ENCODE data around the gene ASB2. TPM values are rescaled to one million over a fixed set of nuclear protein-coding genes. Genes with fewer than 3 reads are reported as not detected.

ASB2 gene
- total RNA-seq, 1 donor from 2014 or later = 251 TPM

- peaks cover 5% of the 10 kb centered on the region for H3K9me3 ChIP-seq (replicated peaks)
- TF ChIP-seq CTCF (IDR thresholded peaks at IDR 0.05; ENCODE audit: borderline replicate concordance) = no peak
- H3K36me3 ChIP-seq = no peaks in the 10 kb centered on the region
- H3K4me3 ChIP-seq = no peak overlapping the region
- H3K27ac ChIP-seq (replicated peaks) = no peak overlapping the region
- no peaks in the 10 kb centered on the region for H3K4me1 ChIP-seq
- DNase-seq = no peak
- H3K27me3 ChIP-seq (ENCODE audit: low read depth) = no peaks in the 10 kb centered on the region
- intact Hi-C loops (cut with micrococcal nuclease) = no loop called here
Observed at GRCh38 chr14:93915800-93916199, 60.6 kb downstream of the ASB2 start.

DNA sequence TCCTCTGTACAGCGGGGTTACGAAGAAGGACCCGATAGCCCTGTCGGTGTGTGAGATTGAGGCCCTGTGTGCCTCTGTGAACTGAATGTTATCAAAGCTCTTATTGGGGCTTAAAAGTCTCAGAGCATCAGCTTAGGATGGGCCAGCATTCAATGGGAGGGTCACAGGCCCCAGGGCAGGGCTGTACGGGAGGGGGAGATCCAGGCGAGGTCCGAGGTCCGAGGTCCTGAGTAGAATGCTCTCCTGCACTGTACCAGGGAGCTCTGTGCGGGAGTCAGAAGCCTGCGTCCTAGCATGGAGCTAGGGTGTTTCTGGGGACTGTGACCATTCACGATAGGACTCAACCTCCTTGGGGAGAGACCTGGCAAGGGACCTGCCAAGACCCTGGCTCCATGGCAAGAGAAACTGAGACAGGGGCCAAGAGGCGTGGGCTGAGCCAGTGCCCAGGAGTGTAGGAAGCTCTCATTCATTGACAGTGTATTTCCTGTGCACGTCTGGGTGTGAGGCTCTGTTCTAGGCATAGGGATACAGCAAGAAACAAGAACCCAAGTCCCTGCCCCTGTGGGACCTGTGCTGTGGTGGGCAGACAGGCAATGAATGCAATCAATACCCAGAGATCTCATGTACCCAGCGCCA is 61.2 kb downstream of the ASB2 start:
- Histone ChIP-seq H3K4me1 (no peaks in the 10 kb centered on the region), H3K9me3 (replicated peaks) (peaks cover 5% of the 10 kb centered on the region), H3K27me3 (ENCODE audit: low read depth) (no peaks in the 10 kb centered on the region), H3K36me3 (no peaks in the 10 kb centered on the region), H3K4me3 (no peak overlapping the region), H3K27ac (replicated peaks) (no peak overlapping the region)
- no peak for DNase-seq
- intact Hi-C loops (cut with micrococcal nuclease) = no loop called here
- TF ChIP-seq CTCF (IDR thresholded peaks at IDR 0.05; ENCODE audit: borderline replicate concordance) = no peak

DNA sequence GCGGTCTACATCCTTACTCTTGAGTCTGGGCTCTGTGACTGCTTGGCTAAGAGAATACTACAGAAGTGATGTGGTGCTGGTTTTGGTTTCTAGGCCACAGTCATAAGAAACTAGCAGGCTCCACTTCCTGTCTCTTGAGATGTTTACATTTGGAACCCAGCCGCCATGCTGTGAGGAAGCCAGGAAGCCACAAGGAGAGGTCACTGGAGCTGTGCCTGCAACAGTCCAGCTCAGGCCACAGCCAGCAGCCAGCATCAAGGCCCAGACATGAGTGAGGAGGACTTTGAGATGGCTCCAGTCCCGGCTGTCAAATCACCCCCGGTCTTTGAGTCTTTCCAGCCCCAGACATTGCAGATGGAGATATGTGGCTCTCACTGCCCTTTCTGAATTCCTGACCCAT is 62.1 kb downstream of the ASB2 start:
- DNase-seq = no peak
- intact Hi-C loops (cut with micrococcal nuclease) = no loop called here
- H3K36me3 ChIP-seq = no peaks in the 10 kb centered on the region

GRCh38 chr14:93912782-93913181 is 63.6 kb downstream of the ASB2 start:
- H3K36me3 ChIP-seq = no peaks in the 10 kb centered on the region
- H3K4me3 ChIP-seq = no peak overlapping the region
- no peak overlapping the region for H3K27ac ChIP-seq (replicated peaks)
- no peaks in the 10 kb centered on the region for H3K9me3 ChIP-seq (replicated peaks)
- intact Hi-C loops (cut with micrococcal nuclease) = no loop called here
- H3K27me3 ChIP-seq (ENCODE audit: low read depth) = no peaks in the 10 kb centered on the region
- TF ChIP-seq CTCF (IDR thresholded peaks at IDR 0.05; ENCODE audit: borderline replicate concordance) = no peak
- no peak for DNase-seq
- no peaks in the 10 kb centered on the region for H3K4me1 ChIP-seq

More for the DNA sequence above, 62.1 kb downstream of the ASB2 start:
- Histone ChIP-seq H3K27ac (replicated peaks) (no peak overlapping the region), H3K27me3 (ENCODE audit: low read depth) (no peaks in the 10 kb centered on the region), H3K4me3 (no peak overlapping the region), H3K9me3 (replicated peaks) (peaks cover under 1% of the 10 kb centered on the region), H3K4me1 (no peaks in the 10 kb centered on the region)
- TF ChIP-seq CTCF (IDR thresholded peaks at IDR 0.05; ENCODE audit: borderline replicate concordance) = no peak

GRCh38 chr14:93911975-93912615 is 64.3 kb downstream of the ASB2 start:
- H3K27ac ChIP-seq (replicated peaks) = no peak overlapping the region
- intact Hi-C loops (cut with micrococcal nuclease) = no loop called here
- H3K4me1 ChIP-seq = no peaks in the 10 kb centered on the region

More at GRCh38 chr14:93911975-93912615, 64.3 kb downstream of the ASB2 start:
- Histone ChIP-seq H3K36me3 (no peaks in the 10 kb centered on the region), H3K27me3 (ENCODE audit: low read depth) (no peaks in the 10 kb centered on the region), H3K4me3 (no peak overlapping the region), H3K9me3 (replicated peaks) (no peaks in the 10 kb centered on the region)
- TF ChIP-seq CTCF (IDR thresholded peaks at IDR 0.05; ENCODE audit: borderline replicate concordance) = no peak
- no peak for DNase-seq

All from left ventricle myocardium inferior (tissue), 1 donor.